ENCODE measurements around the gene NCK2.

NCK2 gene

DNA sequence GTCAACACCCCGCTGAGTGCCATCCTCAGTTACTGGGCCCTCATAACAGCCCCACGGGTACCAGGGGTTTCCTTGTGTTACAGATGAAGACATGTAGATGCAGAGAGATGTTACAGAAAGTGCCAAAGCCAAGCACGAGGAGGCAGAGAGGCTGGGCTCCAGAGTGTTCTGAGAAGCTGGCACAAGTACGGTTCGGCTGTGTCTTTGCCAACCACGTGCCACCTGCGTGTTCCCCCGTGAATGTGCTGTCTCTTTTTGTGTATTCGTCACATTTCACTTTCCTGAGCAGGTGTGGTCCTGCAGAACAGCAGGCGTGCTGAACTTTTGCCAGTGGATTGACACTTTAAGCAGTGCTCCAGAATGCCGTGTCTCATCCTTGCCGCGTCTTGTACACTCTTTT, 124.6 kb downstream of the NCK2 start:
- Histone ChIP-seq H3K4me1 (peaks cover 0 to 41% (median 12%) of the 10 kb centered on the region in 4 donors), H3K27ac (no peak overlapping the region), H3K9me3 (no peaks in the 10 kb centered on the region), H3K36me3 (no peaks in the 10 kb centered on the region), H3K4me3 (no peak overlapping the region), H3K27me3 (no peaks in the 10 kb centered on the region)
- TF ChIP-seq, protein P1, sequence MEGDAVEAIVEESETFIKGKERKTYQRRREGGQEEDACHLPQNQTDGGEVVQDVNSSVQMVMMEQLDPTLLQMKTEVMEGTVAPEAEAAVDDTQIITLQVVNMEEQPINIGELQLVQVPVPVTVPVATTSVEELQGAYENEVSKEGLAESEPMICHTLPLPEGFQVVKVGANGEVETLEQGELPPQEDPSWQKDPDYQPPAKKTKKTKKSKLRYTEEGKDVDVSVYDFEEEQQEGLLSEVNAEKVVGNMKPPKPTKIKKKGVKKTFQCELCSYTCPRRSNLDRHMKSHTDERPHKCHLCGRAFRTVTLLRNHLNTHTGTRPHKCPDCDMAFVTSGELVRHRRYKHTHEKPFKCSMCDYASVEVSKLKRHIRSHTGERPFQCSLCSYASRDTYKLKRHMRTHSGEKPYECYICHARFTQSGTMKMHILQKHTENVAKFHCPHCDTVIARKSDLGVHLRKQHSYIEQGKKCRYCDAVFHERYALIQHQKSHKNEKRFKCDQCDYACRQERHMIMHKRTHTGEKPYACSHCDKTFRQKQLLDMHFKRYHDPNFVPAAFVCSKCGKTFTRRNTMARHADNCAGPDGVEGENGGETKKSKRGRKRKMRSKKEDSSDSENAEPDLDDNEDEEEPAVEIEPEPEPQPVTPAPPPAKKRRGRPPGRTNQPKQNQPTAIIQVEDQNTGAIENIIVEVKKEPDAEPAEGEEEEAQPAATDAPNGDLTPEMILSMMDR (IDR thresholded peaks at IDR 0.05) = no peak
- no peak for DNase-seq
- intact Hi-C loops (cut with DNase I; ENCODE audit: low total_unique reads) = no loop called here

DNA sequence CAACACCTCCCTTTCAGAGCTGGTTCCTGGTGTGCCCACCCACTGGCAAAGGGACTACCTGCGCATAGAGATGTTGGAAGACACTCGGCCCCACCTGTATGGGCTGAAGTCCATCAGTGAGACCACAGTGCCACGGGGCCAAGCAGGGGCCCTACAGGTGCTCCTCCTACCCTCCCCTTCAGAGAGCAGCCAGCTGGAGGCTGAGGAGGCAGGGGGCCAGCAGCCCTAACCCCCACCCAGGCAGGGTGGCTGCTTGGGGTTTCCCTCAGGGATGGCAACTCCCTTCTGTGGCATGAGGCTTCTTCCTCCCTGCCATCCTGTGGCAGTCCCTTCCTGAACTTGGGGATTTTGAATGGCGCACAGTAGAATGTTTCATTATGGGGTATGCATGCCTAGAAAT, 125.3 kb downstream of the NCK2 start:
- H3K27ac ChIP-seq = no peak overlapping the region
- no peak overlapping the region for H3K4me3 ChIP-seq
- TF ChIP-seq, protein P1 (IDR thresholded peaks at IDR 0.05) = no peak
- DNase-seq = no peak
- H3K27me3 ChIP-seq = no peaks in the 10 kb centered on the region
- no peaks in the 10 kb centered on the region for H3K36me3 ChIP-seq
- no peaks in the 10 kb centered on the region for H3K9me3 ChIP-seq
- intact Hi-C loops (cut with DNase I; ENCODE audit: low total_unique reads) = no loop called here
- peaks cover 0 to 38% (median 12%) of the 10 kb centered on the region in 4 donors for H3K4me1 ChIP-seq

DNA sequence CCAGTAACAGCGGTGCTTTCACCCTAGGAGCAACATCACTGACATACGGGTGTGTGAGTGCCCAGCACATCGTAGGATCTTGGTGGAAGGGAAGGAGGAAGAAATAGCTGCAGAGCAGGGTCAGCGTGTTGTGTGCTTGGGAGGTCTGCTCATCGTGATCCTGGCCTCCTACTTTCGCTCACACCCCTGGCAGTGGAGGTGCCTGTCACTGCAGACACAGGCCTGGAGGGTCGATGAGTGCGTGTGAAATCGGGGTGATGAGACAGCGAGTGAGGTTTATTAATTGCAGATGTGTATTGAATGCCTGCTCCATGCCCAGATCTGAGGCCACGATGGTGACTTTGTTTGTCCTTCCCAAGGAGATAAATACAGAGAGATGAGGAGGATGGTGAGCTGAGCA, 126.1 kb downstream of the NCK2 start:
- no peak overlapping the region for H3K27ac ChIP-seq
- TF ChIP-seq, protein P1 (IDR thresholded peaks at IDR 0.05) = no peak
- no peaks in the 10 kb centered on the region for H3K27me3 ChIP-seq
- DNase-seq = no peak
- H3K4me1 ChIP-seq = peaks cover 0 to 32% (median 12%) of the 10 kb centered on the region in 4 donors
- H3K4me3 ChIP-seq = no peak overlapping the region
- H3K9me3 ChIP-seq = no peaks in the 10 kb centered on the region
- intact Hi-C loops (cut with DNase I; ENCODE audit: low total_unique reads) = no loop called here
- no peaks in the 10 kb centered on the region for H3K36me3 ChIP-seq

DNA sequence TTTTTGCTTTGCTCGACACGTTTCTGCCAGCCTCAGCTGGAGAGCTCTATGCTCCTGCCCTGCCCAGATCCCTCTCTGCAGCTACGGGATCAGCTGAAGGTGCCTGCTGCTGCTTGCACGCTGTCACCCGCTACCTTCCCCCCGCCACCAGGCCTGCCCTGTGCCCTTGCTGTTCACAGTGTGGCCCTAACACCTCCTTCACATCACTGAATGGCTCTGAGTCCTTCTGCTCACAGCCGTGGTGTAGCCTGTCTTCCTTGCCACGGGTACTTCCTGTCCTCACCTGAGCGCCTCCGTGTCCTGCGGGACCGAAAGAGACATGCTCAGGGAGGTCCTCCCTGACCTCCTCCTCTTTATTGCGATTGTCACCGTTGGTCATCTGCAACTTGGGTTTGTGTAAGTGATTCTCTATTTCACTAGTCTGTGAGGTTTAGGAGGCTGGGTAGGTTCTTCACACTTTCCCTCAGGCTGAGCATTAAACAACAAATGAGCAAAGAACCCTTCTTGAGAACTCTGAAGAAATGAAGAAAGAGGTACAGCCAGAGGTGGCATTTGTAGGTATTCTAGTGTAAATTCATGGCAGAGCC, 127.5 kb downstream of the NCK2 start:
- Histone ChIP-seq H3K4me1 (peaks cover 0 to 20% (median 9%) of the 10 kb centered on the region in 4 donors), H3K27me3 (no peaks in the 10 kb centered on the region), H3K9me3 (no peaks in the 10 kb centered on the region), H3K36me3 (no peaks in the 10 kb centered on the region), H3K27ac (no peak overlapping the region), H3K4me3 (no peak overlapping the region)
- TF ChIP-seq, protein P1 (IDR thresholded peaks at IDR 0.05) = no peak
- DNase-seq = no peak
- intact Hi-C loops (cut with DNase I; ENCODE audit: low total_unique reads) = no loop called here

DNA sequence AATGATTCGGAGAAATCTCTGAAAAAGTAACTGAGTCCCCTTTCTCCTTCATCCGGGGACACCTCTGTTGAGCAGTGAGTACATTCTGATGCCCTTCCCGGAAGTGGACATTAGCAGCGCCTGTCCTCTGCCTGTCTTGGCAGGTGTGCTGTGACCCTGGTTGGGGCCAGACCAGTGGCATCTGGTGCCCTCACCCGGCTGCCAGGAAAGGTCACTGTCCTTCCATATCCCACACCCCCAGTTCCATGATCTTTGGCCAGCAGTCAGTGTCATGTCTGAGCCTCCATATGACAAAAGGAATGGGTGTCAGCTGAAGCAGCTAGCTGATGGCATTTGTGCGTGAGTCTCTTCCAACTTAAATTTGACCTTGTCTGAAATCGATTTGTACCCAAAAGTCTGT, 128.1 kb downstream of the NCK2 start:
- Histone ChIP-seq H3K4me1 (peaks cover 0 to 14% (median 6%) of the 10 kb centered on the region in 4 donors), H3K27me3 (no peaks in the 10 kb centered on the region), H3K27ac (no peak overlapping the region), H3K9me3 (no peaks in the 10 kb centered on the region), H3K36me3 (no peaks in the 10 kb centered on the region), H3K4me3 (no peak overlapping the region)
- DNase-seq = no peak
- intact Hi-C loops (cut with DNase I; ENCODE audit: low total_unique reads) = no loop called here
- TF ChIP-seq, protein P1 (IDR thresholded peaks at IDR 0.05) = no peak

DNA sequence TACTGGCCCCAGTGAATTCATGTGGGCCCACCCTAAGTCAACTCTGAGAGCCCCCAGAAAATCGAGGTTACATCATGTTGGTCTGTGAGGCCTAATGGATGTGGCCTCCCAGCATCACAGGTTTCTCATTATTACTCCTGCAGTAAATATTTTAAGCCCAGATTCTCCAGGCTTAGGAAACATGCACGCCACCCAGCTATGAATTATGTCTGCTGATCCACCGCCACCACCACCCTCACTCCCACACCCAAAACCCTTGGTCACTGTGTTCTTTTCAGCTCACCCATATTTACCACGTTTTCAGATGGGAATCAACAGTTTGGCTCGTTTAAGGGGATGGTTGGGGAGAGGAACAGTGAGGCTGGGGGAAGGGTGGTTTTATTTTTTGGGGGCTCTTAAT, 128.6 kb downstream of the NCK2 start:
- Histone ChIP-seq H3K36me3 (no peaks in the 10 kb centered on the region), H3K27ac (no peak overlapping the region), H3K4me3 (no peak overlapping the region), H3K4me1 (peaks cover 0 to 9% (median 1%) of the 10 kb centered on the region in 4 donors), H3K27me3 (no peaks in the 10 kb centered on the region), H3K9me3 (no peaks in the 10 kb centered on the region)
- TF ChIP-seq, protein P1 (IDR thresholded peaks at IDR 0.05) = no peak
- intact Hi-C loops (cut with DNase I; ENCODE audit: low total_unique reads) = no loop called here
- no peak for DNase-seq

All from tibial artery (tissue), 4 donors.